Measurements from ENCODE around the gene XRCC6. TPM values are rescaled to one million over a fixed set of nuclear protein-coding genes. Genes with fewer than 3 reads are reported as not detected.

XRCC6 gene
- total and polyA plus RNA-seq, 2 of the 13 experiments (the other 11 are each of a cell fraction or from before 2014, with no cell fraction given): 124 to 625 TPM

DNA sequence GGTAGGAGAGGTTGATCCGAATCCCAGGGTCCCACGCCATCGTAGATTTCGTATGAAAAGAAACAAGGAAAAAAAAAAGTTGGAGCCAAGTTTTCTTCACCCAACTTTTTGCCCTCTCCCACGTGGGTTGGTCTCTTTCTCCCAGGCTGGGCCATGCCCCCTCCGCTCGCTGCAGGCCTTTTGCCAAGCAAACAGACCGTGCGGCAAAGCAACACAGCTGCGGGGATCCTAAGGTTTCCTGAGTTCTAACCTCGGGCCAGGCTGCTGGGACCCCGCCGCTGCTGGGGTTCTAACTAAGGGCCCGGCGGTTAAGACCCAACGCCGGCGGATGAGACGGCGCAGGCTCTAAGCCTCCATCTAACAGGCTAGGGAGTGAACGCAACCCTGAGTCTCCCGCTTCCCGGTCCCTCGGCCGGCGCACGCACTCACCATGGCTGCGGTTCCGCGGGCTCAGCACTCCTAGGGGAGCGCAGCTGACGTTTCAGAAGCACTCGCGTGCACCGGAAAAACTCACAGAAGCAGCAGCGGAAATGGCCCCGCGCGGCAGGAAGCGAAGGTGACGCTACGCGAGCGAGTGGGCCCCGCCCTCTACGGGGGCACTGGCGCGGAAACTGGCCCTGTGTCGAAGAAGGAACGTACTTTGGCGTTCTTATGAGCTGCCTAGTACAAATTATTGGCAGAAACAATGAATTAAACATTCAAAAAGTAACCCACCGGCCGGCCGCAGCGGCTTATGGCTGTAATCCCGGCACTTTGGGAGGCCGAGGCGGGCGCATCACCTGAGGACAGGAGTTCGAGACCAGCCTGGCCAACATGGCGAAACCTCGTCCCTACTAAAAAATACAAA is 67.5 kb downstream of the XRCC6 start, which contains the start of gene SNU13 (continued):
- TF ChIP-seq EEA1 (CRISPR knock-in tag; IDR thresholded peaks at IDR 0.05; ENCODE audit: borderline replicate concordance) (no peak), JUND (CRISPR knock-in tag; IDR thresholded peaks at IDR 0.05) (peak; percentile 49; the same call in 1 of the 2 replicates), ZBTB1 (CRISPR knock-in tag; IDR thresholded peaks at IDR 0.05; ENCODE audit: borderline replicate concordance) (no peak), ZNF484 (CRISPR knock-in tag; IDR thresholded peaks at IDR 0.05; ENCODE audit: borderline replicate concordance, low read depth) (peak; percentile 74; the same call in 1 of the 2 replicates), CENPT (CRISPR knock-in tag; IDR thresholded peaks at IDR 0.05; ENCODE audit: low read depth) (no peak), ZNF3 (CRISPR knock-in tag; IDR thresholded peaks at IDR 0.05) (no peak), SNRNP70 (IDR thresholded peaks at IDR 0.05; ENCODE audit: low read depth, low read length) (no peak), ZNF282 (IDR thresholded peaks at IDR 0.05; ENCODE audit: partially characterized antibody) (no peak), ZFP36L2 (CRISPR knock-in tag; IDR thresholded peaks at IDR 0.05) (no peak), MBNL3 (CRISPR knock-in tag; conservative IDR thresholded peaks at IDR 0.05) (no peak), ZNF44 (CRISPR knock-in tag; IDR thresholded peaks at IDR 0.05) (no peak), NFE2 (CRISPR knock-in tag; IDR thresholded peaks at IDR 0.05) (no peak), ETV6 (CRISPR knock-in tag; conservative IDR thresholded peaks at IDR 0.05) (peak; percentile 82; the same call in 1 of the 2 replicates), ZNF572 (CRISPR knock-in tag; IDR thresholded peaks at IDR 0.05) (0 out of 2 replicates have a peak, but pooled peaks have one; percentile 4), ZNF746 (CRISPR knock-in tag; IDR thresholded peaks at IDR 0.05) (no peak), ZNF468 (CRISPR knock-in tag; IDR thresholded peaks at IDR 0.05) (no peak), SOX13 (IDR thresholded peaks at IDR 0.05) (no peak), SOX13 (CRISPR knock-in tag; conservative IDR thresholded peaks at IDR 0.05 in 1 of 2, IDR thresholded peaks at IDR 0.05 in 1 of 2) (peak in 1 of 2 experiments; percentile 52; a peak in 1 of 4 replicates), ZNF616 (CRISPR knock-in tag; IDR thresholded peaks at IDR 0.05; ENCODE audit: low read depth) (no peak; the same call in 1 of the 2 replicates)
- TF ChIP-seq, protein P1, sequence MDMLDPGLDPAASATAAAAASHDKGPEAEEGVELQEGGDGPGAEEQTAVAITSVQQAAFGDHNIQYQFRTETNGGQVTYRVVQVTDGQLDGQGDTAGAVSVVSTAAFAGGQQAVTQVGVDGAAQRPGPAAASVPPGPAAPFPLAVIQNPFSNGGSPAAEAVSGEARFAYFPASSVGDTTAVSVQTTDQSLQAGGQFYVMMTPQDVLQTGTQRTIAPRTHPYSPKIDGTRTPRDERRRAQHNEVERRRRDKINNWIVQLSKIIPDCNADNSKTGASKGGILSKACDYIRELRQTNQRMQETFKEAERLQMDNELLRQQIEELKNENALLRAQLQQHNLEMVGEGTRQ (IDR thresholded peaks at IDR 0.05; ENCODE audit: low read depth, low read length): no peak
- TF ChIP-seq, protein P1 (CRISPR knock-in tag; IDR thresholded peaks at IDR 0.05; ENCODE audit: borderline replicate concordance): no peak
- TF ChIP-seq, protein P2, sequence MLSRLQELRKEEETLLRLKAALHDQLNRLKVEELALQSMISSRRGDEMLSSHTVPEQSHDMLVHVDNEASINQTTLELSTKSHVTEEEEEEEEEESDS (CRISPR knock-in tag; IDR thresholded peaks at IDR 0.05; ENCODE audit: borderline replicate concordance): no peak
- TF ChIP-seq, protein P3, sequence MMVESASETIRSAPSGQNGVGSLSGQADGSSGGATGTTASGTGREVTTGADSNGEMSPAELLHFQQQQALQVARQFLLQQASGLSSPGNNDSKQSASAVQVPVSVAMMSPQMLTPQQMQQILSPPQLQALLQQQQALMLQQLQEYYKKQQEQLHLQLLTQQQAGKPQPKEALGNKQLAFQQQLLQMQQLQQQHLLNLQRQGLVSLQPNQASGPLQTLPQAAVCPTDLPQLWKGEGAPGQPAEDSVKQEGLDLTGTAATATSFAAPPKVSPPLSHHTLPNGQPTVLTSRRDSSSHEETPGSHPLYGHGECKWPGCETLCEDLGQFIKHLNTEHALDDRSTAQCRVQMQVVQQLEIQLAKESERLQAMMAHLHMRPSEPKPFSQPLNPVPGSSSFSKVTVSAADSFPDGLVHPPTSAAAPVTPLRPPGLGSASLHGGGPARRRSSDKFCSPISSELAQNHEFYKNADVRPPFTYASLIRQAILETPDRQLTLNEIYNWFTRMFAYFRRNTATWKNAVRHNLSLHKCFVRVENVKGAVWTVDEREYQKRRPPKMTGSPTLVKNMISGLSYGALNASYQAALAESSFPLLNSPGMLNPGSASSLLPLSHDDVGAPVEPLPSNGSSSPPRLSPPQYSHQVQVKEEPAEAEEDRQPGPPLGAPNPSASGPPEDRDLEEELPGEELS (CRISPR knock-in tag; IDR thresholded peaks at IDR 0.05): peak; percentile 39; the same call in 1 of the 2 replicates
- TF ChIP-seq, protein P4, sequence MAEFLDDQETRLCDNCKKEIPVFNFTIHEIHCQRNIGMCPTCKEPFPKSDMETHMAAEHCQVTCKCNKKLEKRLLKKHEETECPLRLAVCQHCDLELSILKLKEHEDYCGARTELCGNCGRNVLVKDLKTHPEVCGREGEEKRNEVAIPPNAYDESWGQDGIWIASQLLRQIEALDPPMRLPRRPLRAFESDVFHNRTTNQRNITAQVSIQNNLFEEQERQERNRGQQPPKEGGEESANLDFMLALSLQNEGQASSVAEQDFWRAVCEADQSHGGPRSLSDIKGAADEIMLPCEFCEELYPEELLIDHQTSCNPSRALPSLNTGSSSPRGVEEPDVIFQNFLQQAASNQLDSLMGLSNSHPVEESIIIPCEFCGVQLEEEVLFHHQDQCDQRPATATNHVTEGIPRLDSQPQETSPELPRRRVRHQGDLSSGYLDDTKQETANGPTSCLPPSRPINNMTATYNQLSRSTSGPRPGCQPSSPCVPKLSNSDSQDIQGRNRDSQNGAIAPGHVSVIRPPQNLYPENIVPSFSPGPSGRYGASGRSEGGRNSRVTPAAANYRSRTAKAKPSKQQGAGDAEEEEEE (CRISPR knock-in tag; IDR thresholded peaks at IDR 0.05; ENCODE audit: borderline replicate concordance): peak; percentile 88; the same call in 1 of the 2 replicates
